Fibroblast of lung (primary cell): ENCODE data around the gene KRT84. TPM values are rescaled to one million over a fixed set of nuclear protein-coding genes. Genes with fewer than 3 reads are reported as not detected.

Source experiments
- DNase-seq, 2 donors: peaks; one replicate each; pipeline versions ENCODE4 v3.0.0 to v3.0.0-alpha.2; 2010; ENCODE audit warnings: low read depth in 2 of 2
- H2AFZ ChIP-seq: 2 replicates; pipeline ENCODE4 v1.5.1; 2012; ENCODE audit warnings: low read length, control low read depth, inconsistent platforms
- H3K27ac ChIP-seq: 2 replicates; pipeline ENCODE4 v1.5.1; 2011; ENCODE audit warnings: low read length, control low read depth; ENCODE audit not compliant: insufficient read depth
- H3K27me3 ChIP-seq: 2 replicates; pipeline ENCODE4 v1.5.1; 2011; ENCODE audit warnings: mild to moderate bottlenecking, low read length; ENCODE audit not compliant: control insufficient read depth, insufficient read depth
- H3K36me3 ChIP-seq: 2 replicates; pipeline ENCODE4 v1.5.1; 2011; ENCODE audit warnings: low read length; ENCODE audit not compliant: control insufficient read depth, insufficient read depth
- H3K4me1 ChIP-seq: 2 replicates; pipeline ENCODE4 v1.5.1; 2011; ENCODE audit warnings: low read length; ENCODE audit not compliant: control insufficient read depth, insufficient read depth; ENCODE audit errors: extremely low read depth
- H3K4me2 ChIP-seq: 2 replicates; pipeline ENCODE4 v1.5.1; 2011; ENCODE audit warnings: low read length, control low read depth; ENCODE audit not compliant: insufficient read depth; ENCODE audit errors: extremely low read depth
- H3K4me3 ChIP-seq, 4 experiments: fragments of 200-600 bp in 1 of 4; sonication (generic) in 1 of 4; replicated peaks in 1 of 4; 2 replicates each; pipeline ENCODE4 v1.5.1; 2011 to 2016; ENCODE audit warnings: low read length in 4 of 4, low read depth in 3 of 4, mild to moderate bottlenecking in 3 of 4, control low read depth in 2 of 4, inconsistent platforms in 1 of 4, mixed read lengths in 1 of 4; ENCODE audit not compliant: insufficient read depth in 1 of 4; ENCODE audit errors: control extremely low read depth in 1 of 4
- H3K79me2 ChIP-seq: 2 replicates; pipeline ENCODE4 v1.5.1; 2012; ENCODE audit warnings: mild to moderate bottlenecking, low read length, inconsistent platforms; ENCODE audit not compliant: control insufficient read depth, insufficient read depth
- H3K9ac ChIP-seq: 2 replicates; pipeline ENCODE4 v1.5.1; 2011; ENCODE audit warnings: mild to moderate bottlenecking, low read length, control low read depth; ENCODE audit not compliant: insufficient read depth
- H3K9me3 ChIP-seq: 2 replicates; pipeline ENCODE4 v1.5.1; 2012; ENCODE audit warnings: low read depth, low read length; ENCODE audit not compliant: control insufficient read depth, insufficient read depth
- H4K20me1 ChIP-seq: 2 replicates; pipeline ENCODE4 v1.5.1; 2011; ENCODE audit warnings: low read length; ENCODE audit not compliant: control insufficient read depth, insufficient read depth; ENCODE audit errors: extremely low read depth
- EZH2 ChIP-seq: IDR thresholded peaks from 2 replicates; pipeline ENCODE4 v1.5.1; 2012; ENCODE audit warnings: low read length, control low read depth, mild to moderate bottlenecking; ENCODE audit errors: missing control alignments
- polyA plus RNA-seq, 2 donors: library from polyadenylated mRNA; depleted of rRNA in 1 of 2; stranded (reverse) in 1 of 2; unstranded in 1 of 2; fragments of >200 nt; gene quantifications; 2 replicates each; pipeline ENCODE4 v1.2.1, GENCODE V29; 2011 to 2012; ENCODE audit warnings: missing spikeins in 1 of 2
- total RNA-seq: library from RNA; depleted of rRNA; stranded (reverse); fragments of >200 nt; gene quantifications from 2 replicates; pipeline ENCODE4 v1.2.1, GENCODE V29; 2014
- TF ChIP-seq, protein P1 (sequence below), 2 donors: IDR thresholded peaks in 1 of 2; conservative IDR thresholded peaks in 1 of 2; 1 replicate in 1 of 2; 2 replicates in 1 of 2; pipeline ENCODE4 v1.5.1; 2011 to 2012; ENCODE audit warnings: low read length in 2 of 2, control low read depth in 1 of 2, inconsistent platforms in 1 of 2, low read depth in 1 of 2, mild to moderate bottlenecking in 1 of 2

The KRT84 gene
- total and polyA plus RNA-seq, 2 donors (not counting 1 experiment from before 2014, with no cell fraction given), result not detected

DNA sequence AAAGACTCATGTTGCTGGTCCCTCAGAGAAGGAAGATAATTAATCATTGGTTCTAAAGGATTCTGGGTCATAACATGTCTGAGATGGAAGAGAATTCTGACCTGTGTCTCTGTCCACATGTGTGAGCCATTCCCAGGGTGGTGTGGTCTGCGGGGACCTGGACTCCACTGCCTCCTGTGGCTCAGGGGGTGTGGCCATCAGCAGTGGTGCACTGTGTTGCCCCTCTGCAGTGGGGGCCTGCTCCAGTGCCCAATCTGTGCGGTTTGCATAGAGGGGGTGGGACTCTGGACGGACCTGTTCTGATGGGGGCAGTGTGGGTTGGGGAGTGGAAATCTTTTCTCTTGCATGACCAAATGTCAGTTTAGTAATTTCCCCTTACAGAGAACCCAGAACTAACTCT, 31.7 kb downstream of the KRT84 start:
- no peak overlapping the region for H3K9ac ChIP-seq
- H3K27me3 ChIP-seq, result peaks cover 7% of the 10 kb centered on the region
- no peak for DNase-seq

DNA sequence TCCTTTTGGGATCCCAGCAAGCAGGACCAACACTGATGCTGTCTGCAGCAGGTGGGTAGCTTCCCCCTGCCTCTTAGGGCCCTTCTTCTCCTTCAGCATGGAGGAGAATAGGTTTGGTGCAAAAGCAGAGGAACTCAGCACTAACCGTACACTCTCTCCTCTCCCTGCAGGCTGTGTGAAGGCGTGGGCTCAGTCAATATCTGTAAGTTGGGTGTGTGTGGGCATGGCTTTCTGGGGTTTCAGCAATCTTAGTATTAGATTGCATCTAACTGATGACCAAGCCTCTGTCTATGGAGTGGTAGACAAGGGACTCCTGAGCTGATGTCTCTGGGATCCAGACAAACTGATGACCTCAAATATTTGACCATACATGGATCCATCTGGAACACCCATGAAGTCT, 32.5 kb downstream of the KRT84 start:
- no peaks in the 10 kb centered on the region for H4K20me1 ChIP-seq
- H3K9me3 ChIP-seq, result no peaks in the 10 kb centered on the region
- H3K36me3 ChIP-seq, result no peaks in the 10 kb centered on the region
- H3K4me2 ChIP-seq, result no peak overlapping the region
- H3K9ac ChIP-seq, result no peak overlapping the region
- no peak overlapping the region for H3K27ac ChIP-seq
- no peak for DNase-seq
- peaks cover 9% of the 10 kb centered on the region for H3K27me3 ChIP-seq
- H3K4me3 ChIP-seq, result no peak overlapping the region
- H2AFZ ChIP-seq, result no peak overlapping the region
- TF ChIP-seq, protein P1, sequence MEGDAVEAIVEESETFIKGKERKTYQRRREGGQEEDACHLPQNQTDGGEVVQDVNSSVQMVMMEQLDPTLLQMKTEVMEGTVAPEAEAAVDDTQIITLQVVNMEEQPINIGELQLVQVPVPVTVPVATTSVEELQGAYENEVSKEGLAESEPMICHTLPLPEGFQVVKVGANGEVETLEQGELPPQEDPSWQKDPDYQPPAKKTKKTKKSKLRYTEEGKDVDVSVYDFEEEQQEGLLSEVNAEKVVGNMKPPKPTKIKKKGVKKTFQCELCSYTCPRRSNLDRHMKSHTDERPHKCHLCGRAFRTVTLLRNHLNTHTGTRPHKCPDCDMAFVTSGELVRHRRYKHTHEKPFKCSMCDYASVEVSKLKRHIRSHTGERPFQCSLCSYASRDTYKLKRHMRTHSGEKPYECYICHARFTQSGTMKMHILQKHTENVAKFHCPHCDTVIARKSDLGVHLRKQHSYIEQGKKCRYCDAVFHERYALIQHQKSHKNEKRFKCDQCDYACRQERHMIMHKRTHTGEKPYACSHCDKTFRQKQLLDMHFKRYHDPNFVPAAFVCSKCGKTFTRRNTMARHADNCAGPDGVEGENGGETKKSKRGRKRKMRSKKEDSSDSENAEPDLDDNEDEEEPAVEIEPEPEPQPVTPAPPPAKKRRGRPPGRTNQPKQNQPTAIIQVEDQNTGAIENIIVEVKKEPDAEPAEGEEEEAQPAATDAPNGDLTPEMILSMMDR (conservative IDR thresholded peaks at IDR 0.05 in 1 of 2, IDR thresholded peaks at IDR 0.05 in 1 of 2; ENCODE audit: low read depth in 1 of 2, low read length in 2 of 2), result no peak
- no peak for TF ChIP-seq EZH2
- no peaks in the 10 kb centered on the region for H3K79me2 ChIP-seq
- H3K4me1 ChIP-seq, result no peaks in the 10 kb centered on the region

More for the DNA sequence above, 31.7 kb downstream of the KRT84 start:
- no peaks in the 10 kb centered on the region for H3K79me2 ChIP-seq
- no peak overlapping the region for H3K4me2 ChIP-seq
- H3K4me3 ChIP-seq, result no peak overlapping the region
- no peaks in the 10 kb centered on the region for H4K20me1 ChIP-seq
- H3K27ac ChIP-seq, result no peak overlapping the region
- H3K36me3 ChIP-seq, result no peaks in the 10 kb centered on the region
- H3K9me3 ChIP-seq, result no peaks in the 10 kb centered on the region
- TF ChIP-seq, protein P1 (conservative IDR thresholded peaks at IDR 0.05 in 1 of 2, IDR thresholded peaks at IDR 0.05 in 1 of 2; ENCODE audit: low read depth in 1 of 2, low read length in 2 of 2), result no peak
- no peak for TF ChIP-seq EZH2
- H2AFZ ChIP-seq, result no peak overlapping the region
- H3K4me1 ChIP-seq, result no peaks in the 10 kb centered on the region

DNA sequence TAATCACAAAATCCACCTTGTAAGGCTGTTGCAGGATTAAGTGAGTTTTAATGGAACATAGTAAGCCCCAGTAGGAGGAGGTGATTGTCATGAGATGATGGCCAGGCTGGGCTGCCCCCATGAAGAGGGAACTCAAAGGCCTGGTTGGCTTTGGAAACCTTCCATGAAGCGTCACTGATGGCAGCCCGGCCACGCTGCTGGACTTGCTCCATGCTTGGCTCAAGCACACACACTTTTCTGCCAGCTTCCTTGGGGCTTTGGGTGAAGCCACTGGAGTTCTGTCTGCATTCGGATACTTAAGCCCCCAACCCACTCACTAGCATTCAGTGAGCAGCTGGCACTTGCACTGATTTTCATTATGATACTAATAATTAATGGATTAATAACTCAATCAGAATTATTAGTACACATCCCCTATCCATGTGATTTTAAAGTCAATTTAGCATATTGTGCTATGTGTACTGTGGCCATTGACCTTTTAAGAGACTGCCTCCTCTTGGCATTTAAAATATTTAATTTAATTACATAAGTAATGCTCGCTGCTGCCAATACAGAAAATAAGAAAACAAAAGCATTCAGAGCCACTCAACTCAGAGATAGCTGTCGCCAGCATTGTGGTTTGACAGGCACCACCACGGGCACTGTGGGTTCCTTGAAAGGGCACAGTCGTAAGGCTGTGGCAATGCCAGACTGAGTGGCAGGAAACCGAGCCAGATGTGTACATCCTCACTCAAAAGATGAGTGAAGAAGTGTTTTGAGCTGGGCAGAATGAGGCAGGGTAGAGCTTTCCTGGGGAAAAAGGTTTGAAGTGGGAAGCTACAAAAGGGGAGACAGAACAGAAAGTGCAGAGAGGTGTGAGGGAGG, 34.0 kb downstream of the KRT84 start:
- no peaks in the 10 kb centered on the region for H3K4me1 ChIP-seq
- no peaks in the 10 kb centered on the region for H4K20me1 ChIP-seq
- no peak overlapping the region for H3K27ac ChIP-seq
- H3K4me3 ChIP-seq, result no peak overlapping the region
- no peak overlapping the region for H3K9ac ChIP-seq
- H3K36me3 ChIP-seq, result no peaks in the 10 kb centered on the region
- no peak for DNase-seq
- no peak for TF ChIP-seq EZH2
- TF ChIP-seq, protein P1 (conservative IDR thresholded peaks at IDR 0.05 in 1 of 2, IDR thresholded peaks at IDR 0.05 in 1 of 2; ENCODE audit: low read depth in 1 of 2, low read length in 2 of 2), result no peak
- H3K4me2 ChIP-seq, result no peak overlapping the region
- H3K9me3 ChIP-seq, result no peaks in the 10 kb centered on the region
- H3K79me2 ChIP-seq, result no peaks in the 10 kb centered on the region
- no peak overlapping the region for H2AFZ ChIP-seq
- H3K27me3 ChIP-seq, result peaks cover 12% of the 10 kb centered on the region
